Type B pancreatic cell (in vitro differentiated cells): Measurements from ENCODE around the gene RORC. TPM values are rescaled to one million over a fixed set of nuclear protein-coding genes. Genes with fewer than 3 reads are reported as not detected.

Source experiments
- DNase-seq: peaks from one replicate; pipeline ENCODE4 v3.0.0; 2021; ENCODE audit warnings: mixed read lengths; ENCODE audit not compliant: unreplicated experiment; ENCODE audit errors: extremely low spot score
- H3K27ac Mint-ChIP-seq: 2 replicates; pipeline ENCODE4 v1.8.0; 2021; ENCODE audit warnings: mild to moderate bottlenecking, mixed read lengths
- H3K27me3 Mint-ChIP-seq: 2 replicates; pipeline ENCODE4 v1.8.0; 2021; ENCODE audit warnings: mixed read lengths
- H3K36me3 Mint-ChIP-seq: 2 replicates; pipeline ENCODE4 v1.8.0; 2021; ENCODE audit warnings: mixed read lengths
- H3K4me1 Mint-ChIP-seq: one replicate; pipeline ENCODE4 v1.8.0; 2021; ENCODE audit warnings: mixed read lengths; ENCODE audit not compliant: unreplicated experiment
- H3K4me3 Mint-ChIP-seq: 2 replicates; pipeline ENCODE4 v1.8.0; 2021; ENCODE audit warnings: mild to moderate bottlenecking, mixed read lengths
- H3K9me3 Mint-ChIP-seq: 2 replicates; pipeline ENCODE4 v1.8.0; 2021; ENCODE audit warnings: mixed read lengths
- CTCF ChIP-seq: fragments of 200-600 bp; sonication (generic); conservative IDR thresholded peaks from 2 replicates; pipeline ENCODE4 v1.5.0; 2021; ENCODE audit warnings: antibody characterized with exemption, mild to moderate bottlenecking
- total RNA-seq: library from RNA; stranded (reverse); gene quantifications from 2 replicates; pipeline ENCODE4 v1.2.1, GENCODE V29; 2021; ENCODE audit warnings: low replicate concordance

RORC gene
- total RNA-seq, 1 donor from 2014 or later = not detected

DNA sequence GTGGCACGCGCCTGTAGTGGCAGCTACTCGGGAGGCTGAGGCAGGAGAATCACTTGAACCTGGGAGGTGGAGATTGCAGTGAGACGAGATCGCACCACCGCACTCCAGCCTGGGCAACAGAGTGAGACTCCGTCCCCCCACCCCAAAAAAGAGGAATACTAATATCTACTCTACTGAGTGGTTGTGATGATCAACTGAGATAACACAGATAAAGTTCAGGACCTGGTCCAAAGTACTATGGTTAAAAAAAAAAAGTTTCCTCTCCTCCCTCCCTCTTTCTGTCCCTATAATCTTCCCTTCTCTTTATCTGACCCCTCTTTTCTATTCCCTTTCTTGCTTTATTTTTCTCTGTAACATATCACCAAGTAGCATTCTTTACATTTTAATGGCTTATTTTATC lies 4.0 kb upstream of the RORC start:
- H3K4me1 Mint-ChIP-seq = peaks cover 13% of the 10 kb centered on the region
- H3K27me3 Mint-ChIP-seq = peaks cover 42% of the 10 kb centered on the region
- DNase-seq = no peak
- TF ChIP-seq CTCF = no peak
- H3K36me3 Mint-ChIP-seq = peaks cover 8% of the 10 kb centered on the region
- no peak overlapping the region for H3K27ac Mint-ChIP-seq
- H3K4me3 Mint-ChIP-seq = no peak overlapping the region
- H3K9me3 Mint-ChIP-seq = no peaks in the 10 kb centered on the region

GRCh38 chr1:151834239-151834638 lies 2.6 kb upstream of the RORC start:
- Mint-ChIP-seq H3K4me1 (peaks cover 16% of the 10 kb centered on the region), H3K4me3 (no peak overlapping the region), H3K27me3 (peaks cover 29% of the 10 kb centered on the region), H3K27ac (no peak overlapping the region), H3K9me3 (no peaks in the 10 kb centered on the region), H3K36me3 (peaks cover 8% of the 10 kb centered on the region)
- no peak for DNase-seq
- TF ChIP-seq CTCF = no peak

GRCh38 chr1:151833172-151833900 lies 1.7 kb upstream of the RORC start:
- Mint-ChIP-seq H3K4me3 (no peak overlapping the region), H3K4me1 (peaks cover 20% of the 10 kb centered on the region), H3K36me3 (peaks cover 8% of the 10 kb centered on the region), H3K9me3 (no peaks in the 10 kb centered on the region), H3K27me3 (peaks cover 26% of the 10 kb centered on the region), H3K27ac (no peak overlapping the region)
- no peak for DNase-seq
- no peak for TF ChIP-seq CTCF

GRCh38 chr1:151832318-151832980 lies 847 bp upstream of the RORC start:
- Mint-ChIP-seq H3K27me3 (peaks cover 22% of the 10 kb centered on the region), H3K36me3 (peaks cover 5% of the 10 kb centered on the region), H3K9me3 (no peaks in the 10 kb centered on the region), H3K4me1 (peaks cover 17% of the 10 kb centered on the region), H3K27ac (no peak overlapping the region), H3K4me3 (no peak overlapping the region)
- no peak for DNase-seq
- no peak for TF ChIP-seq CTCF

- Mint-ChIP-seq H3K4me3 (no peak overlapping the region), H3K4me1 (peaks cover 11% of the 10 kb centered on the region), H3K27ac (no peak overlapping the region), H3K9me3 (no peaks in the 10 kb centered on the region), H3K36me3 (no peaks in the 10 kb centered on the region), H3K27me3 (peaks cover 10% of the 10 kb centered on the region)
- TF ChIP-seq CTCF = no peak
- DNase-seq = no peak
Measured at GRCh38 chr1:151831256-151831591, 378 bp downstream of the RORC start.
